ENCODE results near the gene MAB21L2.
"Not testable (repeated sequence)": the region's sequence is repeated elsewhere in the genome, so short reads cannot be mapped to it uniquely, and the experiment has no call there.

MAB21L2 gene

GRCh38 chr4:150582146-150582872 lies at the start of gene MAB21L2:
MAB21L2 (plus strand) TSS chr4:150582151; CDS start chr4:150583030, 879 bp downstream.
- DNase-seq = no peak
- in situ Hi-C loops (cut with MboI; ENCODE audit: low pct_unique_long_range_greater_than_20kb, low sequenced_read_pairs) = no loop called here

DNA sequence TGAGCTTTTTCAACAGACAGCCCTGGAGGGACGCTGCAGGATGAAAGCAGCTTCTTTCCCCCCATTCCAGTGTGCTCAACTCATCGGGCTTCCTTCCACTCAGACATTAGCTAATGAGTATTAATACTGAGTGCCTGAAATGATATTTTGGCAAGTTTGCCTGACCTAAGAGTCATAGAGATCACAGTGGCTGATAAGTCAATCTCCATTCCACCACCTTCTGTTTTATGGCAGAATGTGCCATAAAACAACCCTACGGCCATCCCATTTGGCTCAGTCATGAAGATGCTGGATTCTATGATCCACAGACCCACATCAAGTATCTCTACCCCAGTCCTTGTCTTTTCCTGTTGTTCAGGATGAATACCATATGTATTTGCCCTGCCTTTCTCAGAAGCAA lies 48.3 kb upstream of the MAB21L2 start:
- in situ Hi-C loops (cut with MboI; ENCODE audit: low pct_unique_long_range_greater_than_20kb, low sequenced_read_pairs) = no loop called here
- no peak for DNase-seq

DNA sequence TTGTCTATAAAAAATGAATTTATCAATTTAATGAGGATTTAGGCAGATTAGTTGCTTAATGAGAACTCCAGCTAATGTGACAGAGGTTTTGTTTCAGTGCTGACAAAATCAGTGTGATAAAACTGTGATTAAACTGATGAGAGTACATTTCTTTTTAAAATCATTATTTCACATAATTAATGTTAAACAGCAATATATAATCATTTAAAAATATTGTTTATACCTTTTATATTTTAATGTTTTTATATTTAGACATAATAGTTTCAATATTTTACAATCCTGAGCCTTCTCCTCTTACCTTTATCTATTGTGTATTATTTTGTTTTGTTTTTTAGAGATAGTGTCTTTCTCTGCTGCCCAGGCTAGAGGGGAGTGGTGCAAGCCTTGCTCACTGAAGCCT lies 47.1 kb upstream of the MAB21L2 start:
- in situ Hi-C loops (cut with MboI; ENCODE audit: low pct_unique_long_range_greater_than_20kb, low sequenced_read_pairs) = no loop called here
- DNase-seq = no peak

- in situ Hi-C loops (cut with MboI; ENCODE audit: low pct_unique_long_range_greater_than_20kb, low sequenced_read_pairs); DNase-seq: not testable (repeated sequence)
These were observed 44.0 kb upstream of the MAB21L2 start for GRCh38 chr4:150537911-150538310.

DNA sequence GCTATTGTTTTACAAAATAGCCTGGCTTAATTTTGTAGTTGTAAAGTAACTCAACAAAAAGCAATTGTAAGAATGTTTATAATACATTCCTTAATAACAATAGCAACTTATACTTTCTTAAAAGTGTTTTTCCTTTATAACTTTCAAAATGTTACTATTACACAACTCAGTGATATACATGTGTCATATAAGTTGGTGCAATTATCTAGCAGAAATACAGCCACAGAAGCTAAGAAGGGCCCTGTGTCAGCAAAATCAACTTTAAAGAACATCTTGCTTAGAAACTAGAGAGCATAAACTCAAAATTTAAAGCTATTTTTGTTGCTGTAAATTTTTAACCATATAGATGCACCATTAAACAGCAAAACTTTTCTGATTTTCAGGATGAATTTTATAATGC lies 41.4 kb upstream of the MAB21L2 start:
- DNase-seq = no peak
- in situ Hi-C loops (cut with MboI; ENCODE audit: low pct_unique_long_range_greater_than_20kb, low sequenced_read_pairs) = no loop called here

DNA sequence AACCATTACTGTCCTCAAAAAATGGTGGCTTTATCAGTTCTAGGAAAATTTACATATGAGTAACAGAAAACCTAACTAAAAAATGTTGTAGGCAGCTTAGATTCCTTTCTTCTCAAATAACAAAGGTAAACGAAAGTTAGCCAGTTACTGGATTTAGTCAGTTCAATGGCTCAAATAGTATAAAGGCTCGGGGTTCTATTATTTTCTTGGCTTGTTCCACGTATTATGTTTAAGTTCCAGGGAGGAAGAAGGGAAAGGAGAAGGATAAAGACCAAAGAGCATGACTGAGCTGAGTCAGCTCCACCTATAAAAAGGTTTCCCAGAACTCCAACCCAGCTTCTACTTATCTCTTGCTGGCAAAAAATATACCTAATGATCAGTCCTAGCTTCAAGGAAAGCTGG lies 41.0 kb upstream of the MAB21L2 start:
- DNase-seq = no peak
- in situ Hi-C loops (cut with MboI; ENCODE audit: low pct_unique_long_range_greater_than_20kb, low sequenced_read_pairs) = no loop called here

DNA sequence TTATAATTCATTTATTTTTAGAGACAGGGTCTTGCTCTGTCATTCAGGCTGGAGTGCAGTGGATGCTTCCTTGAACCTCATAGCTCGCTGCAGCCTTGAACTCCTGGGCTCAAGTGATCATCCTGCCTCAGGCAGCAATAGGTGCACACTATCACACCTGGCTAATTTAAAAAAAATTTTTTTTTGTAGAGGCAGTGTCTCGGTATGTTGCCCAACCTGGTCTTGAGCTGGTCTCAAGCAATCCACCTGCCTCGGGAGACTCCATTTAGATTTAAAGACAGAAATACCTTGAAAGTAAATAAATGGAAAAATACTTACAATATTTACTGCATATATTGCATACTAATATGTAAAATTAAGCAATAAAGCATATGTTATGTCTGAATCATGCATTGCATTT lies 40.3 kb upstream of the MAB21L2 start:
- DNase-seq = no peak
- in situ Hi-C loops (cut with MboI; ENCODE audit: low pct_unique_long_range_greater_than_20kb, low sequenced_read_pairs) = no loop called here

GRCh38 chr4:150543042-150543441 lies 38.9 kb upstream of the MAB21L2 start:
- DNase-seq = no peak
- in situ Hi-C loops (cut with MboI; ENCODE audit: low pct_unique_long_range_greater_than_20kb, low sequenced_read_pairs) = no loop called here

GRCh38 chr4:150546286-150546685 lies 35.7 kb upstream of the MAB21L2 start:
- in situ Hi-C loops (cut with MboI; ENCODE audit: low pct_unique_long_range_greater_than_20kb, low sequenced_read_pairs) = no loop called here

DNA sequence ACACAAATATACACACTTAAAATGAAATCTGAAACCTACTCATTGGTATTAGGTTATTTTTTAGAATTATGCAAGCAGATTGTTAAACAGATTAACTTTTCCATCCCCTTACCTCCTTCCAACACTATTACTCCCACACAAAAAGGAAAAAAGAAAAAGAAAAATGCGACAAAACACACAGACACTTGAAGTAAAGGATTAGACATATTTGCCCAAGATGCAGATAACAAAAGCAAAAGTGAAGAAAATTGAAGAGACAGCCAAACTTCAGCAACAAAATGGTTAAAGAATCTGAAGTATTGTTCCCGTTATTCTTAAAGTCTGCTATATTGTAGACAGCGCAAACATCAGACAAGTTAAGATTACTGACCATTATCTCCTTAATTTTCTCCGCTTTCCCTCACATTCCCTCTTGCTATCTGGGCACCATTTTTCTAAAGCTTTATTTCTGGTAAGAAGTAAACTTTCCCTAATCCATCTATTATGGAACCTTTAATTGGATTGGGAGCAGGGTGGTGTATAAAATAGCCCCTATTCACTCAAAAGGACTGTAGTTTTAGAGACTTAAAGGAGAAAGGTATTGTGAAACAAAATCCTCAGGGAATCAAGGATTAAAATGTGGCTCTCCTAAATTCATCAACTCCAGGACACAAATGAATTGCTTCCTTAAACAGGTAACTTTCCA lies 34.7 kb upstream of the MAB21L2 start:
- in situ Hi-C loops (cut with MboI; ENCODE audit: low pct_unique_long_range_greater_than_20kb, low sequenced_read_pairs) = no loop called here
- DNase-seq = no peak

More at GRCh38 chr4:150546286-150546685, 35.7 kb upstream of the MAB21L2 start:
- no peak for DNase-seq

DNA sequence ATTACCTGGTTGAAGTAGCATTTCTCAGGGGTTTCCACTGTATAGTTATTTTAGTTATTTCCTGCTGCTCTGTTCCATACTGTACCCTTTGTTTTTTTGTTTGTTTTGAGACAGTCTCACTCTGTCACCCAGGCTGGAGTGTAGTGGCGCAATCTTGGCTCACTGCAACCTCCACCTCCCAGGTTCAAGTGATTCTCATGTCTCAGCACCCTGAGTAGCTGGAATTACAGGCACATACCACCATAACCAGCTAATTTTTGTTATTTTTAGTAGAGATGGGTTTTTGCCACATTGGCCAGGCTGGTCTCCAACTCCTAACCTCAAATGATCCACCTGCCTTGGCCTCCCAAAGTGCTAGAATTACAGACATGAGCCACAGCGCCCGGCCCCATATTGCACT lies 24.1 kb upstream of the MAB21L2 start:
- in situ Hi-C loops (cut with MboI; ENCODE audit: low pct_unique_long_range_greater_than_20kb, low sequenced_read_pairs); DNase-seq: not testable (repeated sequence)

- in situ Hi-C loops (cut with MboI; ENCODE audit: low pct_unique_long_range_greater_than_20kb, low sequenced_read_pairs) = no loop called here
These were observed 20.7 kb upstream of the MAB21L2 start for GRCh38 chr4:150561143-150561737.

DNA sequence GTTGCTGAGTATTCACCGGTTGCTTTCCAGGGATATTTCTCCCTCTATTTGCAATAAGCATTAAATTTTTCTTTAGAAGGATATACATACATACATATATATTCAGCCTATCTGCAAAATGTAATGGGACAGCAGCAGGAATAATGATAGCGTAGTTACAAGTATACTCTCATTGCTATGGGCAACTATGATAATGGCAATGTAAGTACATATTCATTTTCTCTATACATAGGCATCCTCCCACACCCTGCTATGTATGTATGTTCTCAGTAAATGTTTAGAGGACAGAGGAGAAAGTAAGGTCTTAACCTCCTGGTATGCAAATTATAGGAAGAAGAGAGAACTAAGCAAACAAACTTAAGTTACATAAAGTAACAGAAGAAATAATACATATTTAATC lies 19.7 kb upstream of the MAB21L2 start:
- no peak for DNase-seq
- in situ Hi-C loops (cut with MboI; ENCODE audit: low pct_unique_long_range_greater_than_20kb, low sequenced_read_pairs) = no loop called here

More at GRCh38 chr4:150561143-150561737, 20.7 kb upstream of the MAB21L2 start:
- no peak for DNase-seq

GRCh38 chr4:150562751-150563150 lies 19.2 kb upstream of the MAB21L2 start:
- in situ Hi-C loops (cut with MboI; ENCODE audit: low pct_unique_long_range_greater_than_20kb, low sequenced_read_pairs) = no loop called here
- no peak for DNase-seq

DNA sequence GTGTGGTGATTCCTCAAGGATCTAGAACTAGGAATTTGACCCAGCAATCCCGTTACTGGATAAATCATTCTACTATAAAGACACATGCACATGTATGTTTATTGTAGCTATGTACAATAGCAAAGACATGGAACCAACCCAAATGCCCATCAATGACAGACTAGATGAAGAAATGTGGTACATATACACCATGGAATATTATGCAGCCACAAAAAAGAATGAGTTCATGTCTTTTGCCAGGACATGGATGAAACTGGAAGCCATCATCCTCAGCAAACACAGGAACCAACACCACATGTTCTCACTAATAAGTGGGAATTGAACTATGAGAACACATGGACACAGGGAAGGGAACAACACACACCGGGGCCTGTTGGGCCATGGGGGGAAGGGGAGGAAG lies 17.0 kb upstream of the MAB21L2 start:
- DNase-seq; in situ Hi-C loops (cut with MboI; ENCODE audit: low pct_unique_long_range_greater_than_20kb, low sequenced_read_pairs): not testable (repeated sequence)

DNA sequence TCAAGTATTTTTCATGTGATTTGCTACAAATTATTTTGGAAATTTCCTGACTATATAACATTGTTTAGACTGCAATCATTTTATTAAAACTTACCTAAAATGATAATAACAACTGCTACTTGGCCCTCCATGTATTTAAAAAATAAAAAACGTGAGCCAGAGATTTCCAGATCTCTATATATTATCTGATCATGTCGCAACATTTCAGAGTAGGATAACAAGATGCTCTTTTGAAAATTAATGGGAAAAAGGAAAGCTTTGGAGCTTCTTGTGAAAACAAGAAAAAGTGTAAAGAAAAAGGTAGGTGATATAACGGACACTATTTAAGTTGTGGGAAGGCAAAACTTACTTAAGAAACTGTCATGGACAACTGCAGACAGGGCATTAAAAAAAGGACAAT lies 14.9 kb upstream of the MAB21L2 start:
- in situ Hi-C loops (cut with MboI; ENCODE audit: low pct_unique_long_range_greater_than_20kb, low sequenced_read_pairs) = no loop called here
- DNase-seq = no peak

DNA sequence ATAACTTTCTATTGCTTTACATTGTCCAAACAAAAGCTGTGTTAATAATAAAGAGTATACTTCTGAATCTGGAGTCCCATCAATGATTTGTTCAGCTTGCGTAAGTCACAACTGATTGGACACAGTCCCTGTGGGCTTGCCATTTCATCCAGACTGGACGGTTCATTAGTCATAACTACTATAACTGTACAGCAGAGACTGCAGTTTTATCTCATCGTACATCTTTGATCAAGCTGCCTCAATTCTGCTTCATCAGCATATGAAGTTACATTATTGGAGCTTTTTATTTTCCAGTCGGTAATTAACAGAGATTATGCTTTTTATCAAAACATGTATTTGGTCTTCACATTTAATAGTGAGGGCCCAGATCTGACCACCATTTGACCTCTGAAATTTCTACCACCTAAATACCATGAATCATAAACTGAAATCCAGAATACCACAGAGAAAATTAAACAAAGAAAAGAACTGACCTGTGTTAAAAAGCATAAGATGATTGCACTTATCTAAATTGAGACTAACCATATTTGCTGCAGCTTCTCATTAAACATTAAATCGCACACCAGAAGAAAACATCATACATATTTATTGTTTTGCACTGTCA lies 12.5 kb upstream of the MAB21L2 start:
- no peak for DNase-seq
- in situ Hi-C loops (cut with MboI; ENCODE audit: low pct_unique_long_range_greater_than_20kb, low sequenced_read_pairs) = no loop called here

GRCh38 chr4:150569998-150570535 lies 11.9 kb upstream of the MAB21L2 start:
- in situ Hi-C loops (cut with MboI; ENCODE audit: low pct_unique_long_range_greater_than_20kb, low sequenced_read_pairs) = no loop called here
- no peak for DNase-seq

GRCh38 chr4:150570862-150571261 lies 11.1 kb upstream of the MAB21L2 start:
- in situ Hi-C loops (cut with MboI; ENCODE audit: low pct_unique_long_range_greater_than_20kb, low sequenced_read_pairs) = no loop called here

More at GRCh38 chr4:150570862-150571261, 11.1 kb upstream of the MAB21L2 start:
- no peak for DNase-seq
